GM19468 (cell line): ENCODE results near the gene PLA2G1B.

Experiments
- ATAC-seq: cut with Tn5 transposase; IDR thresholded peaks from one replicate; pipeline ENCODE4 v1.9.1; 2021; ENCODE audit warnings: mild to moderate bottlenecking, moderate library complexity, moderate number of reproducible peaks; ENCODE audit not compliant: unreplicated experiment; ENCODE audit errors: extremely low read depth

PLA2G1B gene

GRCh38 chr12:120278137-120279069, 49.2 kb downstream of the PLA2G1B start:
- no peak for ATAC-seq

- no peak for ATAC-seq
Observed at GRCh38 chr12:120276734-120277133, 50.8 kb downstream of the PLA2G1B start.
